Psoas muscle (tissue), 8 donors: ENCODE measurements around the gene MAGI2. TPM values are rescaled to one million over a fixed set of nuclear protein-coding genes. Genes with fewer than 3 reads are reported as not detected.

Experiments used
- ATAC-seq, 4 donors: fragments of 200-7000 bp; cut with Tn5 transposase; one replicate each; pipeline ENCODE4 v1.9.1; 2020; ENCODE audit warnings: moderate library complexity in 3 of 4, mild to moderate bottlenecking in 2 of 4
- DNase-seq, 2 donors: peaks; one replicate each; pipeline ENCODE4 v3.0.0-alpha.2; 2020
- H3K27ac ChIP-seq: fragments of 200-600 bp; one replicate; pipeline ENCODE4 v1.8.0; 2022
- H3K27me3 ChIP-seq, 3 donors: fragments of 200-600 bp in 1 of 3; one replicate each; pipeline versions ENCODE4 v1.6.1 to v1.8.0; 2013 to 2022; ENCODE audit warnings: low read length in 2 of 3, mild to moderate bottlenecking in 2 of 3, moderate library complexity in 1 of 3; ENCODE audit not compliant: insufficient read depth in 3 of 3
- H3K36me3 ChIP-seq, 2 donors: fragments of 200-600 bp in 1 of 2; one replicate each; pipeline versions ENCODE4 v1.6.1 to v1.8.0; 2013 to 2022; ENCODE audit warnings: low read depth in 1 of 2, mild to moderate bottlenecking in 1 of 2, moderate library complexity in 1 of 2; ENCODE audit not compliant: insufficient read depth in 1 of 2
- H3K4me1 ChIP-seq: fragments of 200-600 bp; one replicate; pipeline ENCODE4 v1.8.0; 2022
- H3K4me3 ChIP-seq: fragments of 200-600 bp; one replicate; pipeline ENCODE4 v1.8.0; 2022; ENCODE audit warnings: mild to moderate bottlenecking
- H3K9me3 ChIP-seq: fragments of 200-600 bp; one replicate; pipeline ENCODE4 v1.8.0; 2022
- whole genome bisulfite sequencing, 3 donors: extraction: QIAGEN DNeasy Blood & Tissue Kit; methylation state at CpG; one replicate each; pipeline versions ENCODE4 v1.1.6 to v1.1.7; 2013; 5-methylcytosine and 5-hydroxymethylcytosine counted together
- intact Hi-C, 2 donors: fragments of 100-400 bp; cut with DNase I; formaldehyde crosslinking; loops; one replicate each; pipeline versions ENCODE4 v1.11.0 to v1.14.2; 2022
- polyA plus RNA-seq, 3 donors: library from polyadenylated mRNA; stranded (reverse); fragments of 200-250 nt; gene quantifications; one replicate each; pipeline ENCODE4 v1.2.3, GENCODE V29; 2013
- total RNA-seq, 4 donors: library from RNA; stranded (reverse); fragmentation: NEBNext Ultra II Directional in 2 of 4; extraction: Animal tissue kit (Norgen Biotek cat#: 25700) in 2 of 4; gene quantifications; one replicate each; pipeline versions ENCODE4 v1.2.1 to v1.2.4, GENCODE V29; 2021 to 2023
- TF ChIP-seq, protein P1 (sequence below): fragments of 200-600 bp; IDR thresholded peaks from one replicate; pipeline ENCODE4 v1.8.0; 2022; ENCODE audit warnings: antibody characterized with exemption
- donor health status: healthy with polysubstance abuse.
- donor health status: DM: no; HTN: no; CAD: no; lungs with moderate emphysema.
- donor health status: Bipolar disorder and iron deficiency.
- donor health status: healthy.
- donor health status: DM: yes; HTN: yes; CAD: no.
- donor health status: DM: no; HTN: no; CAD: no.
- donor health status: DM: no; HTN: no; CAD: no.
- donor health status: DM: yes; HTN: yes; CAD: no.

The MAGI2 gene
- total and polyA plus RNA-seq, 7 donors: 0.46 to 2.5 (median 1.4) TPM

DNA sequence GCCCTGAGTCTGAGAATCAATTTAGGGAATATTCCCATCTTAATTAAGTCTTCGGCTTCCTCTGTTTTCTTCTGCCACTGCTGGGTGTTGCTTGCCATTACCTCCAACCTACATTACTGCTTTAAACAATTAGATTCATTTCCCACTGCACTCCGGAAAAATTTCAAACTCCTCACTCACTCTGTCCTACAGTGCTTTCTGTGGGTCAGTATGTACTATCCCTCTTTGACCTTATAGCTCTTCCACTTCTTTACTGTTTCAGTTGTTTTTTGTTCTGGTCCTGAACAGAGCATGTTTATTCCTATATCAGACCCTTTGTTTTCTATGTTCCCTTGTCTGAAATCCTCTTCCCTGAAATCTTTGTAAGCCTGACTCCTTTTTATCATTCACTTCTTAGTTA is 160.6 kb downstream of the MAGI2 start:
- intact Hi-C loops: no loop called here
- TF ChIP-seq, protein P1, sequence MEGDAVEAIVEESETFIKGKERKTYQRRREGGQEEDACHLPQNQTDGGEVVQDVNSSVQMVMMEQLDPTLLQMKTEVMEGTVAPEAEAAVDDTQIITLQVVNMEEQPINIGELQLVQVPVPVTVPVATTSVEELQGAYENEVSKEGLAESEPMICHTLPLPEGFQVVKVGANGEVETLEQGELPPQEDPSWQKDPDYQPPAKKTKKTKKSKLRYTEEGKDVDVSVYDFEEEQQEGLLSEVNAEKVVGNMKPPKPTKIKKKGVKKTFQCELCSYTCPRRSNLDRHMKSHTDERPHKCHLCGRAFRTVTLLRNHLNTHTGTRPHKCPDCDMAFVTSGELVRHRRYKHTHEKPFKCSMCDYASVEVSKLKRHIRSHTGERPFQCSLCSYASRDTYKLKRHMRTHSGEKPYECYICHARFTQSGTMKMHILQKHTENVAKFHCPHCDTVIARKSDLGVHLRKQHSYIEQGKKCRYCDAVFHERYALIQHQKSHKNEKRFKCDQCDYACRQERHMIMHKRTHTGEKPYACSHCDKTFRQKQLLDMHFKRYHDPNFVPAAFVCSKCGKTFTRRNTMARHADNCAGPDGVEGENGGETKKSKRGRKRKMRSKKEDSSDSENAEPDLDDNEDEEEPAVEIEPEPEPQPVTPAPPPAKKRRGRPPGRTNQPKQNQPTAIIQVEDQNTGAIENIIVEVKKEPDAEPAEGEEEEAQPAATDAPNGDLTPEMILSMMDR: no peak
- peaks cover 0 to 4% (median 0%) of the 10 kb centered on the region in 3 donors for H3K27me3 ChIP-seq

DNA sequence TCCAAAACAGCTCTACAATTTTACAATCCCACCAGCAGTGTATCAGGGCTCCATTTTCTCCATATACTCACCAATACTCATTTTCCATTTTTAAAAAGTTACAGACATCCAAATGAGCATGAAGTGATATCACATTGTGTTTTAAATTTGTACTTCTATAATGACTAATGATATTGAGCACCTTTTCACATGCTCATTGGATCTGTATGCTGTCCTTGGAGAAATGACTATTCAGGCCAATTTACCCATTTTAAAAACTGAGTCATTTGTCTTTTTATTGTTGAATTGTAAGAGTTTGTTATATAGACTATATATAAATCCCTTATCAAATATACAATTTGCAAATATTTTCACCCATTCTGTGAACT is 162.0 kb downstream of the MAGI2 start:
- H3K4me1 ChIP-seq: no peaks in the 10 kb centered on the region
- no peak overlapping the region for H3K27ac ChIP-seq
- peaks cover 0 to 4% (median 0%) of the 10 kb centered on the region in 3 donors for H3K27me3 ChIP-seq
- no peak overlapping the region for H3K4me3 ChIP-seq
- TF ChIP-seq, protein P1: no peak
- ATAC-seq (no peak), DNase-seq (no peak)
- no peaks in the 10 kb centered on the region for H3K36me3 ChIP-seq
- H3K9me3 ChIP-seq: no peaks in the 10 kb centered on the region
- intact Hi-C loops: no loop called here

More for the DNA sequence above, 160.6 kb downstream of the MAGI2 start:
- no peak overlapping the region for H3K4me3 ChIP-seq
- no peak for DNase-seq
- 82 to 84% (median 82%) methylated on average over 2 of the region's 2 CpGs for WGBS, 3 donors
- H3K9me3 ChIP-seq: no peaks in the 10 kb centered on the region
- no peak for ATAC-seq
- H3K27ac ChIP-seq: no peak overlapping the region
- H3K36me3 ChIP-seq: no peaks in the 10 kb centered on the region
- H3K4me1 ChIP-seq: no peaks in the 10 kb centered on the region

DNA sequence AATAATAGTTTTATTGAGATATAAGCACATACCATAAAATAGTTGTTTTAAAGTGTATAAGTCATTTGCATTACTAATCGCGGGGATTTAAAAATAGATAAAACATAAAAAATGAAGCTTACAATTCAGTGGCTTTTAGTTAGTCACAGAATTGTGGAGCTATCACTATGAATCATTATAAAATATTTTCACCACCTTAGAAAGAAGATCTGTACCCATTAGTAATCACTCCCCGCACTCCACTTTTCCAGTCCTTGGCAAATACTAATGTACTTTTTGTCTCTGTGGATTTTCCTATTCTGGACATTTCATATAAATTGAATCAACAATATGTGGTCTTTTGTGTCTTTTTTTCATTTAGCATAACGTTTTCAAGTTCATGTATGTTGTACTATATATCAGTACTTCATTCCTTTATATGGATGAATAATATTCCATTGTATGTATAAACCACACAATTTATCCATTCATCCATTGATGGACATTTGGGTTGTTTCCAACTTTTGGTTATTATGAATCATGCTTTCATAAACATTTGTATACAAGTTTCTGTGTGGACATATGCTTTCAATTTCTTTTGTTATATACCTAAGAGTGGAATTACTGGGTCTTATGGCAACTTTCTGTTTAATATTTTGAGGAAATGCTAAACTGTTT is 162.5 kb downstream of the MAGI2 start:
- DNase-seq (no peak), ATAC-seq (no peak)
- Histone ChIP-seq H3K27ac (no peak overlapping the region), H3K4me1 (no peaks in the 10 kb centered on the region), H3K4me3 (no peak overlapping the region), H3K36me3 (no peaks in the 10 kb centered on the region), H3K9me3 (no peaks in the 10 kb centered on the region), H3K27me3 (peaks cover 0 to 4% (median 0%) of the 10 kb centered on the region in 3 donors)
- 81 to 83% (median 83%) methylated on average over 4 of the region's 4 CpGs for WGBS, 3 donors
- intact Hi-C loops: no loop called here
- TF ChIP-seq, protein P1: no peak

DNA sequence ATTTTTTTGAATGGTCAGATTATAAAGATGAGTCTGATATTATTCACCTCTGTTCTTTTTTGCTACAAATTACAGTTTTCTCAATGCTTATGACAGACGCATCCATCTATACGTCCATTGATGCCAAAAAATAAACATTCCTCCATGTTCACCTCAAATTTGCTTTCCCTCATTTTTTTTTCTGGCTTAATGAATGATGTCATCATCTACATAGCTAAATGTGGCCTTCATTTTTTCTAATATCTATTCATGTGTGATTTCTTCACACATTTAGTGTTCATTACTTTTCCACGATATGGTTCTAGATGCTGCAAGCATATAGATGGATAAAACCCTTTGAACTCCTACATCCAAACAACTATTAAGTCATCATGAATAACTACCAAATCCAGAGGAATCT is 163.1 kb downstream of the MAGI2 start:
- no peak overlapping the region for H3K27ac ChIP-seq
- DNase-seq (no peak), ATAC-seq (no peak)
- WGBS, 3 donors: 91 to 95% (median 91%) methylated on average over 3 of the region's 3 CpGs
- intact Hi-C loops: no loop called here
- H3K4me1 ChIP-seq: no peaks in the 10 kb centered on the region
- TF ChIP-seq, protein P1: no peak
- H3K9me3 ChIP-seq: no peaks in the 10 kb centered on the region
- H3K27me3 ChIP-seq: peaks cover 0 to 4% (median 0%) of the 10 kb centered on the region in 3 donors
- no peaks in the 10 kb centered on the region for H3K36me3 ChIP-seq
- no peak overlapping the region for H3K4me3 ChIP-seq

DNA sequence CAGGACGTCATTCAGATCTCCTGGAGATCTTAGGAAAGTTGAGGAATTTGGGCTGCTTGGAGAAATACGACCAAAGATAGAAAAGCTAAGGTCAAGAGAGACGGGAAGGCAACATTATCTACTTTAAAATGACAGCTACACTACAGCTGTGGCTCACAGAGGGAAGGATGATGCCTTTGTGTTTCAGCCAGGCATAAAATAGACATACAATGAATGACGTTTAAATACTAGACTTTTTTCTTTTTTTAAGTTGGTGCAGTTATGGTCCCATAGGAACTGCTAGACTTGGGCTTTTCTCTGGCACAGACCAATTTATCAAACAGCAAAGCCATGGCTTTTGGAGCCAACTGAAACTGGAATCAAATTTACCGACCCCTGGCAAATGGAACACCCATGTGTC is 164.8 kb downstream of the MAGI2 start:
- Histone ChIP-seq H3K36me3 (no peaks in the 10 kb centered on the region), H3K4me1 (no peaks in the 10 kb centered on the region), H3K27ac (no peak overlapping the region), H3K9me3 (no peaks in the 10 kb centered on the region), H3K4me3 (no peak overlapping the region), H3K27me3 (peaks cover 0 to 4% (median 0%) of the 10 kb centered on the region in 3 donors)
- TF ChIP-seq, protein P1: no peak
- ATAC-seq (no peak), DNase-seq (no peak)
- intact Hi-C loops: no loop called here
- WGBS, 3 donors: 19 to 31% (median 27%) methylated on average over 5 of the region's 5 CpGs
